Activated B cell treated with CpG ODN at 0.5 μM for 24 hours (primary cell): ENCODE data around the gene STK40. TPM values are rescaled to one million over a fixed set of nuclear protein-coding genes. Genes with fewer than 3 reads are reported as not detected.

Experiments used
- ATAC-seq: fragments of 200-7000 bp; cut with Tn5 transposase; one replicate; pipeline ENCODE4 v1.10.0; 2021; ENCODE audit warnings: low read depth, mild to moderate bottlenecking, moderate library complexity
- CTCF ChIA-PET: fragments of 350-600 bp; sonication (Branson Sonifier 250); formaldehyde crosslinking; loops from one replicate; lab custom pipeline; 2021; ENCODE audit warnings: antibody characterized with exemption; lab: Charles Lee
- POLR2A ChIA-PET: fragments of 350-600 bp; sonication (Branson Sonifier 250); formaldehyde crosslinking; loops from one replicate; lab custom pipeline; 2021; ENCODE audit warnings: antibody characterized with exemption; lab: Charles Lee
- DNase-seq: peaks from one replicate; pipeline ENCODE4 v3.0.0; 2022
- H3K27ac Mint-ChIP-seq: one replicate; pipeline ENCODE4 v1.8.0; 2020; ENCODE audit warnings: mixed read lengths
- H3K27me3 Mint-ChIP-seq: one replicate; pipeline ENCODE4 v1.8.0; 2021; ENCODE audit warnings: mixed read lengths
- H3K36me3 Mint-ChIP-seq: one replicate; pipeline ENCODE4 v1.8.0; 2021; ENCODE audit warnings: low read depth, mixed read lengths
- H3K4me1 Mint-ChIP-seq: one replicate; pipeline ENCODE4 v1.8.0; 2021; ENCODE audit warnings: mixed read lengths
- H3K4me3 Mint-ChIP-seq: one replicate; pipeline ENCODE4 v1.8.0; 2020; ENCODE audit warnings: mild to moderate bottlenecking, mixed read lengths
- H3K9me3 Mint-ChIP-seq: one replicate; pipeline ENCODE4 v1.8.0; 2020; ENCODE audit warnings: mixed read lengths
- CTCF ChIP-seq: fragments of 200-600 bp; IDR thresholded peaks from one replicate; pipeline ENCODE4 v1.8.0; 2022; ENCODE audit warnings: antibody characterized with exemption, mild to moderate bottlenecking
- intact Hi-C: fragments of 100-400 bp; cut with micrococcal nuclease; formaldehyde crosslinking; loops from one replicate; pipeline ENCODE4 v1.15.1; 2024
- total RNA-seq: library from RNA; stranded (reverse); gene quantifications from 2 replicates; pipeline ENCODE4 v1.2.3, GENCODE V29; 2022

STK40 gene
- total RNA-seq, 1 donor from 2014 or later = 63.7 TPM

DNA sequence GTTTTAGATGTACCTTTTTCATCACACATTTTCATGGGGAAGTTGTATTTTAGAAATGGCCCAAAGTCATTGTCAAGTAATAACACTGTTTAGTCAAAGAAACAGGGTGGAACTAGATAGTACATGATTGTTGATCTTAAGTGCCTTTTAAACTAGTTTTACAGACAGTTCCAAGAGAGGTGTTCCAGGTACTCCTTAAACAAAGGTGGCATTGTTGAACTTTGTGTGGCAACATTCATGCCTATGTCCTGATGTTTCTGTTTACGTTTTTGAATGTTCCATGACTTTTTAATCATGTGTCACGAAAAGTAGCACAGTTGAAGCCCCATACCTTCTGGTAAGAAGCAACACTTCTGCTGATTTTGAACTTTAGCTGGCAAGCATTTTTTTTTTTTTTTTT, 88.7 kb downstream of the STK40 start:
- Mint-ChIP-seq H3K27ac (no peak overlapping the region), H3K4me1 (peaks cover 16% of the 10 kb centered on the region), H3K27me3 (no peaks in the 10 kb centered on the region), H3K4me3 (no peak overlapping the region), H3K9me3 (no peaks in the 10 kb centered on the region), H3K36me3 (peaks cover 91% of the 10 kb centered on the region)
- ChIA-PET POLR2A (no interaction called here), CTCF (no interaction called here)
- intact Hi-C loops = no loop called here
- DNase-seq (no peak), ATAC-seq (no peak)
- no peak for TF ChIP-seq CTCF

DNA sequence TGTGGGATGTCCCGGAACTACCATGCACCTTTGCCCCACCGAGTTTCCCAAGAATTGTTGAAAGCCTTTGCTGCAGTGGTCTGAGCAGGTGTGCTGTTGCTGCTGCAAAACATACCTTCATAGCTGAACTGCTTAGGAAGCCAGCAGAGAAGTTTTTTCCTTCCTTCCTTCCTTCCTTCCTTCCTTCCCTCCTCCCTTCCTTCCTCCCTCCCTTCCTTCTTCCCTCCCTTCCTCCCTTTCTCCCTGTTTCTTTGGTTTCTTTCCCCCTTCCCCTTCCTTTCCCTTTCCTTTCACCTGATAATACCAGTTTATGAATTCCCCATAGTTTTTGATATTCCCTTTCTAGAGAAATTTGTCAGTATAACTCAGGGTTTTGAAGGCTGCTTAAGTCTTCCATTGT, 90.3 kb downstream of the STK40 start:
- ATAC-seq (no peak), DNase-seq (no peak)
- no peak for TF ChIP-seq CTCF
- Mint-ChIP-seq H3K4me1 (peaks cover 8% of the 10 kb centered on the region), H3K36me3 (peaks cover 91% of the 10 kb centered on the region), H3K9me3 (no peaks in the 10 kb centered on the region), H3K27me3 (no peaks in the 10 kb centered on the region), H3K4me3 (no peak overlapping the region), H3K27ac (no peak overlapping the region)
- CTCF ChIA-PET = no interaction called here
- POLR2A ChIA-PET = no interaction called here
- intact Hi-C loops = no loop called here

Other genes with a start within 250 kb of the STK40 start
- 45.3 and 48.5 TPM in 2 replicates for gene TRAPPC3, start 236.4 kb downstream of the STK40 start, total RNA-seq
- gene MAP7D1, start 229.8 kb downstream of the STK40 start, total RNA-seq = 56.5 and 59.9 TPM in 2 replicates
- 142 and 145 TPM in 2 replicates for gene THRAP3, start 161.5 kb downstream of the STK40 start, total RNA-seq
- 9.9 and 11.5 TPM in 2 replicates for gene SH3D21, start 79.6 kb downstream of the STK40 start, total RNA-seq
- 1.2 and 1.3 TPM in 2 replicates for gene EVA1B, start 62.3 kb downstream of the STK40 start, total RNA-seq
- gene LSM10, start 12.0 kb upstream of the STK40 start, total RNA-seq = 59.8 and 62.7 TPM in 2 replicates
- 1.2 and 1.8 TPM in 2 replicates for gene OSCP1, start 64.5 kb upstream of the STK40 start, total RNA-seq
- gene MRPS15, start 78.5 kb upstream of the STK40 start, total RNA-seq = 63.5 and 67.0 TPM in 2 replicates
- gene CSF3R, start 97.0 kb upstream of the STK40 start, total RNA-seq = 0.12 TPM in 1 of 2 replicates, not detected in the other